Measurements from ENCODE around the gene PTK6.

The PTK6 gene

GRCh38 chr20:63546256-63546955 is 9.2 kb upstream of the PTK6 start:
- TF ChIP-seq ZNF565 (CRISPR knock-in tag; conservative IDR thresholded peaks at IDR 0.05; ENCODE audit: low read depth): no peak
- ATAC-seq: no peak

GRCh38 chr20:63545814-63546213 is 8.6 kb upstream of the PTK6 start:
- TF ChIP-seq SNAI2 (CRISPR knock-in tag; IDR thresholded peaks at IDR 0.05) (no peak), POU6F1 (CRISPR knock-in tag; IDR thresholded peaks at IDR 0.05; ENCODE audit: borderline replicate concordance, low read depth) (no peak), ZFP30 (CRISPR knock-in tag; IDR thresholded peaks at IDR 0.05) (no peak)
- ATAC-seq: no peak

GRCh38 chr20:63544958-63545516 is 7.9 kb upstream of the PTK6 start:
- no peak for TF ChIP-seq BACH2 (CRISPR knock-in tag; IDR thresholded peaks at IDR 0.05; ENCODE audit: borderline replicate concordance)
- TF ChIP-seq CREB5 (CRISPR knock-in tag; IDR thresholded peaks at IDR 0.05; ENCODE audit: low read depth): no peak
- TF ChIP-seq ZNF8 (CRISPR knock-in tag; IDR thresholded peaks at IDR 0.05): no peak
- no peak for TF ChIP-seq ZNF565 (CRISPR knock-in tag; conservative IDR thresholded peaks at IDR 0.05; ENCODE audit: low read depth)
- no peak for TF ChIP-seq SNAI2 (CRISPR knock-in tag; IDR thresholded peaks at IDR 0.05)
- TF ChIP-seq PATZ1 (CRISPR knock-in tag; IDR thresholded peaks at IDR 0.05; ENCODE audit: borderline replicate concordance): no peak
- no peak for TF ChIP-seq TSHZ2 (CRISPR knock-in tag; IDR thresholded peaks at IDR 0.05)
- TF ChIP-seq GLIS3 (CRISPR knock-in tag; IDR thresholded peaks at IDR 0.05): no peak
- TF ChIP-seq ZFP3 (CRISPR knock-in tag; IDR thresholded peaks at IDR 0.05): no peak
- TF ChIP-seq ESRRG (CRISPR knock-in tag; IDR thresholded peaks at IDR 0.05): no peak
- TF ChIP-seq ISL1 (CRISPR knock-in tag; IDR thresholded peaks at IDR 0.05): no peak
- TF ChIP-seq RARB (CRISPR knock-in tag; IDR thresholded peaks at IDR 0.05): no peak
- TF ChIP-seq ZC3H10 (CRISPR knock-in tag; IDR thresholded peaks at IDR 0.05): no peak
- TF ChIP-seq OSR1 (CRISPR knock-in tag; IDR thresholded peaks at IDR 0.05): no peak
- no peak for TF ChIP-seq ARNTL (CRISPR knock-in tag; IDR thresholded peaks at IDR 0.05; ENCODE audit: borderline replicate concordance, low read depth)
- TF ChIP-seq CSDC2 (CRISPR knock-in tag; IDR thresholded peaks at IDR 0.05): no peak
- TF ChIP-seq CSRNP3 (CRISPR knock-in tag; IDR thresholded peaks at IDR 0.05): no peak
- TF ChIP-seq TOX (CRISPR knock-in tag; IDR thresholded peaks at IDR 0.05; ENCODE audit: borderline replicate concordance): no peak
- no peak for TF ChIP-seq PPARA (CRISPR knock-in tag; IDR thresholded peaks at IDR 0.05; ENCODE audit: borderline replicate concordance)
- ATAC-seq: no peak
